ENCODE results near the gene KCNA1.

DNA sequence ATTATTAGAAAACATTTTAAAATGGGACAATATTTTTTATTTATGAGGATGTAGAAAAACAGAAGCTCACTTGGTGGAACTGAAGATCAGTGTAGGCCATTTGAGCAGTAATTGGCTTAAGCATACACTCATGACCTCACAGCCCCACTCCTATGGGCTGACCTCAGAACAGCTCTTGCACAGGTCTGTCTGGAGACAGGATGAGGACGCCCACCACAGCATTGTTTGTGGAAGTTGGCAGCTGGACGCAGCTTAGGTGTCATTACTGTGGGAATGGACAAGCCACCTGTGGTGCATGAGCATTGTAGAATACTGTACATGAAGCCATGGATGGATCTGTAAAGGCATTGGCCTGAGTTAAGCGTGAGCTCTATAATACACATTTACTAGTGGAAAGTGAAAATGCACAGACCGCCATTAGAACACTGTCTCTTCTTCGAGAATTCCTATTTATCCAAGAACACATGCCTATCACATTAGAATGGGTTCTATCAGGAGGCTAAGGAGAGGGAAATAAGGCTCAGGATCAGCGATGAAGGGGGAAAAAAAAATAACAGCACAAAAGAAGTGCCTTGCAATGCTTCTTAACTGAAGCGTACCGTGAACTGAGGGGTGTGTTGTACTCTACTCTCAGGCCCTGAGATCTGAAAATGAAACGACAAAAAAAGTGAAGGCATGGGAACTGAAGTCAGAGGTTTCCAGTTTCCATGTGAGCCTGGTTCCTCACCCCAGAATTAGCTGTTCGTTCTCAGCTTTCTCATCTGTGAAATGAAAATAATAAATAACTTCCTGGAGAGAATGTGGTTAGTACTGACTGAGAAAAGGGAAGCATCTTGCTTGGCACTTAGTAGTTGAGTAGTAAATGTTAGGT is 33.6 kb downstream of the KCNA1 start:
- TF ChIP-seq, protein P1, sequence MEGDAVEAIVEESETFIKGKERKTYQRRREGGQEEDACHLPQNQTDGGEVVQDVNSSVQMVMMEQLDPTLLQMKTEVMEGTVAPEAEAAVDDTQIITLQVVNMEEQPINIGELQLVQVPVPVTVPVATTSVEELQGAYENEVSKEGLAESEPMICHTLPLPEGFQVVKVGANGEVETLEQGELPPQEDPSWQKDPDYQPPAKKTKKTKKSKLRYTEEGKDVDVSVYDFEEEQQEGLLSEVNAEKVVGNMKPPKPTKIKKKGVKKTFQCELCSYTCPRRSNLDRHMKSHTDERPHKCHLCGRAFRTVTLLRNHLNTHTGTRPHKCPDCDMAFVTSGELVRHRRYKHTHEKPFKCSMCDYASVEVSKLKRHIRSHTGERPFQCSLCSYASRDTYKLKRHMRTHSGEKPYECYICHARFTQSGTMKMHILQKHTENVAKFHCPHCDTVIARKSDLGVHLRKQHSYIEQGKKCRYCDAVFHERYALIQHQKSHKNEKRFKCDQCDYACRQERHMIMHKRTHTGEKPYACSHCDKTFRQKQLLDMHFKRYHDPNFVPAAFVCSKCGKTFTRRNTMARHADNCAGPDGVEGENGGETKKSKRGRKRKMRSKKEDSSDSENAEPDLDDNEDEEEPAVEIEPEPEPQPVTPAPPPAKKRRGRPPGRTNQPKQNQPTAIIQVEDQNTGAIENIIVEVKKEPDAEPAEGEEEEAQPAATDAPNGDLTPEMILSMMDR (IDR thresholded peaks at IDR 0.05; ENCODE audit: extremely low read depth in 1 of 2, insufficient read depth in 1 of 2, low read depth in 1 of 2, low read length in 2 of 2) = no peak
- TF ChIP-seq, protein P2, sequence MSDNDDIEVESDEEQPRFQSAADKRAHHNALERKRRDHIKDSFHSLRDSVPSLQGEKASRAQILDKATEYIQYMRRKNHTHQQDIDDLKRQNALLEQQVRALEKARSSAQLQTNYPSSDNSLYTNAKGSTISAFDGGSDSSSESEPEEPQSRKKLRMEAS (IDR thresholded peaks at IDR 0.05; ENCODE audit: insufficient read depth, insufficient read length) = no peak
